NCI-H69 (cell line): Measurements from ENCODE around the gene CSNK2A1.

ENCODE experiments used
- DNase-seq: peaks from one replicate; lab custom pipeline; 2025; lab: John Stamatoyannopoulos, UW

CSNK2A1 gene

GRCh38 chr20:430091-430999 lies 113.2 kb downstream of the CSNK2A1 start:
- no peak for DNase-seq

GRCh38 chr20:428658-429200 lies 114.9 kb downstream of the CSNK2A1 start:
- DNase-seq = no peak

GRCh38 chr20:427849-428657 lies 115.5 kb downstream of the CSNK2A1 start:
- DNase-seq = no peak

- DNase-seq = no peak
These were observed 116.2 kb downstream of the CSNK2A1 start for GRCh38 chr20:427401-427800.

- no peak for DNase-seq
These were observed 117.0 kb downstream of the CSNK2A1 start for GRCh38 chr20:426566-426965.
